ENCODE results near the gene CCDC83.
"Not testable (repeated sequence)": the region's sequence is repeated elsewhere in the genome, so short reads cannot be mapped to it uniquely, and the experiment has no call there.

The CCDC83 gene

DNA sequence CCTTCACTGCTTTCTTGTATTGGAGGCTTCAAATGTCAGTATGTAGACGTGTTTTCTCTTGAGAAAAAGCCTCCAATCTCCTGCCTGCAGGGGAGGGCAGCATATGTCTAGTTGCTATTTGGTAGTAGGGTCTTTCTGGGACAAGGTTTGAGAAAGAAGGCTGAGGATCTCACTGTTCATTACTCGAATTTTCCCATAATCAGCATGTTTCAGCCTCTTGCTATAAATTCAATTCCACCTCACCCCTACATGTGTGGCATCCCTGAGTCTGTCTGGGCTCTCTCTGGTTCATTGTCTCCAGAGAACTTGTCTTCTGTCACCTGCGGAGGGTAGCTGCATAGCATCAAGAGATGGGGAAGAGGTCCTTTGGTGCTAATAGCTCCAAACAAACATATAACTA, 19.5 kb upstream of the CCDC83 start:
- DNase-seq (ENCODE audit: low spot score), result no peak

DNA sequence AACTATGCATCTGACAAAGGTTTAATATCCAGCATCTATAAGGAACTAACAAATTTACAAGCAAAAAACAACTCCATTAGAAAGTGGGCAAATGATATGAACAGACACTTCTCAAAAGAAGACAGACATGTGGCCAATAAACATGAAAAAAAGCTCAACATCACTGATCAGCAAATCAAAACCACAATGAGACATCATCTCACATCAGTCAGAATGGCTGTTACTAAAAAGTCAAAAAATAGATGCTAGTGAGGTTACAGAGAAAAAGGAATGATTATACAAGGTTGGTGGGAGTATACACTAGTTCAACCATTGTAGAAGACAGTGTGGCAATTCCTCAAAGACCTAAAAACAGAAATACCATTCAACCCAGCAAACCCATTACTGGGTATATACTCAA, 14.3 kb upstream of the CCDC83 start:
- not testable (repeated sequence) for DNase-seq (ENCODE audit: low spot score)

DNA sequence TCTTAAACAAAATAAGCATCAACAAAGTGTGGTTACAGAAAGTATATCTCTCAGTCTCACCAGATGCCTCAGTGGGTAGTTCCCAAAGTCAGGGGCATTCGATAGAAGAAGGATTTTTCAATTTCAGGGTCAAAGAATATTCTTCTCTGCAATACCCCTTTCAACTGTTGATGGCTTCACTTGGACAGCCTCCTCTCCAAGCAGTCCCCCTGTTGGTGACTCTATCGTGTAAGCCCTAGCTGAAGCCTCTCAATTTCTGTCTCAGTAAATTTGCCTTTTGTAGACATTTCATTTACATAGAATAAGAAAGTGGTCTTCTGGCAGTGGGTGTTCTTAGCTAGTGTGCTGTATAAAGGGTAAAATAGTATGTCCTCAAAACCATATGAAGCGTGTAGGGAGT, 11.3 kb upstream of the CCDC83 start:
- no peak for DNase-seq (ENCODE audit: low spot score)

DNA sequence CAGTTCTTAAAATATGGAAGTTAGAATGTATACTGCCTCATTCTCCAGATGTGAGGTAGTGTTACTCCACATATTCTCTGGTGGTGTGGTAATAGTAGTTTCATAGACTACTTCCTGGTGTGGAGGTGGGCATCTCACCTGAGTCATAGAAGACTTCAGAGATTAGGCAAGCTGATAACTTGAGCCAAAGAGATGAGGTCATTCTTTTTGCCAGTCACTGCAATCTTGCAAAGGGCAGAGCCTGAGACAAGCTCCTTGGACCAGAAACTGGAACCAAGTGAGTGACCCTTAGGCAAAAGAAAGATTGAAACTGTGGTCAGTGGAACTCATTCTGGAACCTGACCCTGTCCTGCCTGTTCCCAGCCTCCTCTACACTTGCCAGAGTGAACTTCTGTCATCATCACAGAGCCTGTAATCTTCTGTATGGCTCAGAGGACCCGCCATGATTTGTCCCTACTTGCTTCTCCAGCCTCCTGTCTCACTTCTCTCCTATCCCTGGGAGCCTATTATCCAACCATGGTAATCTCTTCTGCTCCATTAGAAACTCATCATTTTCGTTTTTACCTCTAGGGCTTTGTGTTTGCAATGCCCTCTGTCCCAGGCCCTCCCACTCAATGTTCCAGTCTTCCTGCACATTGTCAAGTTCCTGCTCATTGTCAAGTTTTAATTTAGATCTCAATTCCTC, 10.6 kb upstream of the CCDC83 start:
- no peak for DNase-seq (ENCODE audit: low spot score)

DNA sequence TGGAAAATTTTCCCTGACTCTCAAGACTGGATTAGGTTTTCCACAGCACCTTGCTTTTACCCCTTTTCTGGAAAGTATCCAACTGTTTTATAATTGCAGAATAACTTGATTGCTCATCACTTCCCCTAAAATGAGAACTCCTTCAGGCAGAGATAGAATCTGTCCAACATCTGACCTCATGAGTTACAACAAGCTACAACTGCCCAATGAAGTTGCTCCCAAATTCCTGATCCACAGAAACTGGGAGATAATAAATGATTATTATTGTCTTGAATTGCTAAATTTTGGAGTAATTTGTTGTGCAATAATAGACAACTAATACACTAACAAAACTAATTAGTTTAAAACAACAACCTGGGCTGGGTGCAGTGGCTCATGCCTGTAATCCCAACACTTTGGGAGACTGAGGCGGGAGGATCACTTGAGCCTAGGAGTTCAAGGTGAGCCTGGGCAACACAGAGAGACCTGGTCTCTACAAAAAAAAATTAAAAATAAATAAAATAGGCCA, 10.0 kb upstream of the CCDC83 start:
- no peak for DNase-seq (ENCODE audit: low spot score)

DNA sequence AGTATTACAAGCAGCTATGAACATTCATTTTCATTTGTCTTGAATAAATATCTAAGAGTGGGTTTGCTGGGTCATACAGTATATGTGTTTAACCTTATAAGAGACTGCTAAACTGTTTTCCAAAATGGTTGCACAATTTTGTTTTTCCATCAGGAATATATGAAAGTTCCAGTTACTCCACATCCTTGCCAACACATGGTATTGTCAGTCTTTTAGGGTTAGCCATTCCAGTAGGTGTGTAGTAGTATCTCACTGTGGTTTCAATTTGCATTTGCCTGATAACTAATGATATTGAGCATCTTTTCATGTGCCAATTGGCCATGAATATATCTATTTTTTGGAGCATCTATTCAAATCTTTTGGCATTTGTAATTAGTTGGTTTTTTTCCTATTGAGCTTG, 7.7 kb upstream of the CCDC83 start:
- no peak for DNase-seq (ENCODE audit: low spot score)

DNA sequence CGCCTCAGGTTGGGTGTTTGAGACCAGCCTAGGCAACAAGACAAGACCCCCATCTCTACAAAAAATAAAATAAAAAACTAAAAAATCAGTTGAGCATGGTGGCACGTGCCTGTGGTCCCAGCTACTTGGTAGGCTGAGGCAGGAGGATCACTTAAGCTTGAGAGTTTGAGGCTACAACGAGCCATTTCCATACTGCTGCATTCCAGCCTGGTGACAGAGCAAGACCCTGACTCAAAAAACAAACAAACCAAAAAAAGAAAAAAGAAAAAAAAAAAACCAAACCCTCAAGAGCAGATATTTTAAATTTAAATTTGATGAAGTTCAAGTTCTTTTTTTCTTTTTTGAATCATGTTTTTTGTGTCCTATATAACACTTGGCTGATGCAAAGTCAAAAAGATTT, 7.2 kb upstream of the CCDC83 start:
- no peak for DNase-seq (ENCODE audit: low spot score)

DNA sequence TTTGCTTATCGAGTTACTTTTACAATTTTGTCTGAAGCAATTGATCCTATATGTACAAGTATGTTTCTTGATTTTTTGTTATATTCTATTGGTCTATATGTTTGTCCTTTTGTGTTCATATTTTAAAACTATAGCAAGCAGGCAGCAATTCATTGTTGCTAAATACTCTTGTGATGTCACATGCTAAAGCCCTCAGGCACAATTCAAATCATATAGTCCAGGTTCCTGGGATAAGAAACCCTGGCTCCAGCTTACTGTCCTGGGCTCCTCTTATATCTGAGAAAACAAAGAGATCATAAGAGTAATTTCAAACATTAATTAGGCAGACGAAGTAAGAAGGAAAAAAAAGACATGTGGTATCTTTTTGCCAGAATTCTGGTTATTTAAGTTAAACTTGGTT, 6.6 kb upstream of the CCDC83 start:
- no peak for DNase-seq (ENCODE audit: low spot score)

DNA sequence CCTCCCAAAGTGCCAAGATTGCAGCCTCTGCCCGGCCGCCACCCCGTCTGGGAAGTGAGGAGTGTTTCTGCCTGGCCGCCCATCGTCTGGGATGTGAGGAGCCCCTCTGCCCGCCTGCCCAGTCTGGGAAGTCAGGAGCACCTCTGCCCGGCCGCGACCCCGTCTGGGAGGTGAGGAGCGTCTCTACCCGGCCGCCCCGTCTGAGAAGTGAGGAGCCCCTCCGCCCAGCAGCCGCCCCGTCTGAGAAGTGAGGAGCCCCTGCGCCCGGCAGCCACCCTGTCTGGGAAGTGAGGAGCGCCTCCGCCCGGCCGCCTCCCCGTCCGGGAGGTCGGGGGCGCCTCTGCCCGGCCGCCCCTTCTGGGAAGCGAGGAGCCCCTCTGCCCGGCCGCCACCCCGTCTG, 2.4 kb upstream of the CCDC83 start:
- DNase-seq (ENCODE audit: low spot score), result not testable (repeated sequence)

DNA sequence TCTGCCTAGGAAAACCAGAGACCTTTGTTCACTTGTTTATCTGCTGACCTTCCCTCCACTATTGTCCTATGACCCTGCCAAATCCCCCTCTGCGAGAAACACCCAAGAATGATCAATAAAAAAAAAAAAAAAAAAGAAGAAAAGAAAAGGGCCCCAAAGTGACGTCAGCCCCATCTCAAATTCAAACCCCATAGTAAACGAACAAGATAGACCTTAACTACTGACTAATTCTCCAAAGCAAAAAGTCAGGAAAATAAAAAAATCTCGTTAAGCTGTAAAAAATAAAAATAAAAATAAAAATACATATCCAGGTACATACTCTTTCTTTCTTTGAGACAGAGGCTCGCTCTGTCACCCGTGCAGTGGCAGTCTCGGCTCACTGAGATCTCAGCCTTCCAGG, 1.6 kb upstream of the CCDC83 start:
- DNase-seq (ENCODE audit: low spot score), result not testable (repeated sequence)

DNA sequence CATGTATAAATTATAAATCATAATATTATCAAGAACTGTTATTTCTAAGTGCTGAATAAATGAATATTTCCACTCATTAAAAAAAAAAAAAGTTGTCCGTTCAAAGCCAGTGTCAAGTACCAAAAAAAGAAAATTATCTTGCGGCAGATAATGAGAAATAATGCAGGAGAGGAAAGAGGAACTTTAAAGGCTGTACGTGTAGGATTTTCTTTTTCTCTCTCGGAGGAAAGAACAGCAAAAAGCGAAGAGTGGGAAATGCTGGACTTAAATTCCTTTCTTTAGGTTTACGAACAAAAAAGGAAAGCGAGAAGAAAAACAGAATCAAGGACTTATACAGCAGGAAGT, 999 bp upstream of the CCDC83 start:
- DNase-seq (ENCODE audit: low spot score), result no peak

DNA sequence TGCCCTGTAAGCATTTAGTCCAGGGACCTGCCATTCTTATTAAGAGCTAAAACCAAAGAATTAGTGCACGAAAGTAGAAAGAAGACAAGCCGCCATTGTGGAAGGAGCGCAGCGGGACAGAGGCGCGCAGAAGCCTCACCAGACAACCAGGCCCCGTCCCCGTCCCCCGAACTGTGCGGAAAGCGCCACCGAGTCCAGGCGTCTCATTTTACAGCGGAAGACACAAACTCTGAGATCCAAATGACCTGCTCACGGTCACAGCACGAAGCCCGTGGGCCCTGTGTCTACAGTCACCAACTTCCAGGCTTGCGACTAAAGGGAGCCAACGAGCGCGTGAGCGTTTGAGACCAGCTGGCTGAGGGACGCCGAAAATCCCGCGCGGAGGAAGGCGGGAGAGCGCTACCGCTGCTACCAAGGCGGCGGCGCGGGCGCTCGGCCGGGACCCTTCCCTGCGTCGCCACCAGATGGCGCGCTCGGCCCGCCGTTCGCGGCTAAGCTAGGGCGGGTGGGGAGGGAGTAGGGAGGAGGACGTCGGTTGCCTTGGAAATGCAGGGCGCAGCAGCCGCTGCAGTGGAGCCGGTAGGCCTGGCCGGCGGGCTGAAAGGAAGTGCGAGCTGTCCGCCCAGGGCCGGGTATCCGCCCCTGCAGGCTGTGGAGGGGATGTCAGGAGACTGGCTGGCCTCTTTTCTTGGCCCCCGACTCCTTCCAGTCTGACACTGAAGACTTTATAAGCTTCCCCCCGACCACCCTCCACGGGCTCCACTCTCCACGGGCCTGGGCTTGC, 434 bp upstream of the CCDC83 start:
- peak; percentile 83 for DNase-seq (ENCODE audit: low spot score)

DNA sequence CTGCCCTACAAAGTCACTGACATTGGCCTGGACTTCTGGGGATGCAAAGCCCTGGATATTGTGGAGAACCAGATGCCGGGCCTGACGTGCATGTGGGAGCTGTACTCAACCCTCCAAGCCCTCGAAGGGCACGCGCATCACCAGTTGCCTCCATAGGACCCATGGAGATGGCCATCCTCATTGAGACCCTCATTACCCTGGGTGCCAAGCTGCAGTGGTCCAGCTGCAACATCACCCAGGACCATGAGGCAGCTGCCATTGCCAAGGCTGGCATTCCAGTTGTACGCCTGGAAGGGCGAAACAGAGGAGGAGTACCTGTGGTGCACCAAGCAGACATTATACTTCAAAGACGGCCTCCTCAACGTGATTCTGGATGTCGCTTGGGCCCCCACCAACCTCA, 1.9 kb downstream of the CCDC83 start:
- no peak for DNase-seq (ENCODE audit: low spot score)

DNA sequence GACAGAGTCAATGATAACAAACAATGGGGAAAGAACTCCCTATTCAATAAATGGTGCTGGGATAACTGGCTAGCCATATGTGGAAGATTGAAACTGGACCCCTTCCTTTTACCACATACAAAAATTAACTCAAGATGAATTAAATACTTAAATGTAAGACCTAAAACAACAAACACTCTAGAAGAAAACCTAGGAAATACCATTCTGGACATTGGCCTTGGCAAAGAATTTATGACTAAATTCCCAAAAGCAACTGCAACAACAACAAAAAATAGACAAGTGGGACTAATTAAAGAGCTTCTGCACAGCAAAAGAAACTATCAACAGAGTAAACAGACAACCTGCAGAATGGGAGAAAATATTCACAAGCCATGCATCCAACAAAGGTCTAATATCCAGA, 4.4 kb downstream of the CCDC83 start:
- not testable (repeated sequence) for DNase-seq (ENCODE audit: low spot score)

DNA sequence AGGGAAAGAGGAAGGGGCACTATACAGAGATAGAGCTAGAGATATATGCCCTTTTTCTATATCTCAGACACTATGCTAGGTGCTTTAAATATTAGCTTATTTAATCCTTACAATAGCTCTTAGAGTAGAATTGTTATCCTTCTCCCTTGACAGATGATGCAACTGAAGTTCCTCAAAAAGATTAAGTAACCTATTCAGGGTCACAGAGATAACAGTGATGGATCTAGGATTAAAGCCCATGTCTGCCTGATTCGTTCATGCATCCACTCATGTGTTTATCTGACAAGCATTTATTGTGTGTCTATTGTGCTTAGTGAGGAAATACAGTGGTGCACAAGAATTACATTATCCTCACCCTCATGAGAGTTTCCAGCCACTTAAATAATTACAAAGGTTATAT, 8.7 kb downstream of the CCDC83 start:
- no peak for DNase-seq (ENCODE audit: low spot score)

DNA sequence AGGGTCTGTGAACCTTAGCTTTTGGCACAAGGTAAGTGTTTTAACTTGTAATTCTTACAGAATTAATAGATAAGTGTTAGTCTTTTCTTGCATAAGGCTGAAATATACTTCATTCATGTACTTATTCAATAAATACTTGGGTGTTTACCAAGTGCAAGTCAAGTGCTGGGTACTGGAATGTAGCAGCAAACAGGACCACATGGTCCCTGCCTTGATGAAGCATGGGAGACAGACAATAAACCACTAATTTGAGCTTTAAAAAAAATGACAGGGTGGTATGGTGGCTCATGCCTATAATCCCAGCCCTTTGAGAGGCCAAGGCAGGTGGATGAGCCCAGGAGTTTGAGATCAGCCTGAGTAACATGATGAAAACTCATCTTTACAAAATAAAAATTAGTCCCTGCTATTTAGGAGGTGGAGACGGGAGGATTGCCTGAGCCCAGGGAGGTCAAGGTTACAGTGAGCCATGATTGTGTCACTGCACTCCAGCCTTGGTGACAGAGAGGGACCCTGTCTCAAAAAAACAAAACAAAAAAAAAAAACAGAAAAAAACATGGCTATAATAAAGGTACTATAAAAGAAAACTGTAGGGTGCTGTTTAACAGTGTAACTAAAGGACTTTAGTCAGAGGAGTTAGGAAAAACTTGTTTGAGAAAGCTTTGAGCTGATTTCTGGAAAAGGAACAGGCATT, 11.1 kb downstream of the CCDC83 start:
- DNase-seq (ENCODE audit: low spot score), result no peak

DNA sequence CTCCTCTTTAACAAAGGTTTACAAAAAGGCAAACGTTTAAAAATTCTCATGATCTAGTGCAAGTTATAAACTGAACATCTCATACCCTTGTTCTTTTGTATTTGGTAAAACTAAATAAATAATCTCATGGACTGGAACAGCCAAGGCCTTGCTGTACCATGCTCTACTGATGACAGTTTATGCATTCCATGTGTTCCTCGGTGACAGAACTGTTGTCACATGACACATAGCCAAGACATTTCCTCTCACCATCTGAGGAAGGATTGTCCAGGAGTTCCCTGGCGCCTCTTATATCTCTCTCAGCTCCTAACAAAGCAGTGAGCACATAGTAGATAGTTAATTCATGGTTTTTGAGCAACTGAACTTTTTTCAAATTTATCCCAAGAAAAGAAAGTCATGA, 12.6 kb downstream of the CCDC83 start:
- DNase-seq (ENCODE audit: low spot score), result no peak

DNA sequence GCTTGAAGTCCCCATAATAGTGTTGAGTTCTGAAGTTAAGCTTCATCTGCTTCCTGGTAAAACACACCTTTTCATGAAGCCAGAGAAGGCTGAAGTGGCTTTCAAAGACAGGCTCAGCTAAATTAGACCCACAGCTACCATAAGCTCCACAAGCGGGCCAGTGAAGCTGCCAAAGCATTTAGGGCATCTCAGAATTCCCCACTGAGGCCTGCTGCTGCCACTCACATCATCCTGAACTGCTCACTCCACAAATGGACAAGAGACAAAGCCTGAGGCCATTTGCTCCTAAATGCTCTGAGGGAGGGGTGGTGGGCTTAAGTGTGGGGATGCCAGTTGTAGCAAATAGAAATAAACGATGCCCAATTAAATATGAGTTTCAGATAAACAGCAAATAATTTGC, 14.6 kb downstream of the CCDC83 start:
- no peak for DNase-seq (ENCODE audit: low spot score)

DNA sequence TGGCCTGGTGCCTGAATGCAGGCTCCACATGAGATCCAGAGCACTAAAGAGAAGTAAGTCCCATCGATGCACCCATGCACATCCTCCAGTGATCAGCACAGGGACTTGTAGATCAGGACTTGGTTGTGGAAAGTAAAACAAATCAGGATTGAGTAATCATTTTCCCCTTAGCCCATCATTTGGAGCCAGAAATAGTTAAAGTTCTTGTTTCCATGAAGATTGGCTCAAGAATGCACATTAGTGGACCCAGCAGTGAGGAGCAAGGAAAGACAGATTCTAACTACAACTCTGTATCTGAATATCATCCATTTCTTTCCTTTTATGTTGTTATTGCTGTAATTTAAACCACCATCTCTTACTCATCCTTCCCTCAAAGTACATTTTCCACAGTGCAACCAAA, 19.1 kb downstream of the CCDC83 start:
- DNase-seq (ENCODE audit: low spot score), result no peak

DNA sequence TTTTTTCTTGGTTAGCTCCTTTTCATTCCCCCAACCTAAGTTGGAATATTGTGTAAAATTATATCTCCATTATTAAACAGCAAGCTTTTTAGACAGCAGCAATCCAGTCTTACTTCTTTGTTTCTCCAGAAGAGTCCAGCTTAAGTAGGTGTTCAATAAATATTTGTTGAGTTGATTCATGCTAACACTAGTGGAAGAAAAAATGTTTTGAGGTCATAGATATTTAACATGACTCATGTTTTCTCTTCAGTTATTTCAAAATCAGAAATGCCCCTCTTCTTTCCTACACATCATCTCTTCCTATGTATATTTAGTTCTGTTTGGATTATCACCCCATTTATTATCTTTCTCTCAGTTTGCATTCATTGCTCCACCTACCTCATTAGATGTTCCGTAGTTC, 20.3 kb downstream of the CCDC83 start:
- no peak for DNase-seq (ENCODE audit: low spot score)

DNA sequence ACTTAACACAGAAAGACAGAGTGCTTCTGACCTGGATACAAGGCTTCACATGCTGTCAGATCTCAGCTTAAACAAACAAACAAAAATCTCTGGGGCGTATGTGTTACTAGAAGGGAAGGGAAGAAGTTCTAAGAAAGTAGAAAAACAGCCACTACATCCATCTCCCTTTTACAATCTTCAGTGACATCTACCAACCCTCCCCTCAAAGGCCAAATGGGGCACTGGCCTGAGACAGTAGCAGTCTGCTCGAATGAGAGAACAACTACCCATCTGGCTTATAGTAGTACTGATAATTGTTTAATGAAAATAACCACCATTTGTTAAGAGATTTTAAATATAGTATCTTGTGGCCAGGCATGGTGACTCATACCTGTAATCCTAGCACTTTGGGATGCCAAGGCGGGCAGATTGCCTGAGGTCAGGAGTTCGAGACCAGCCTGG, 29.4 kb downstream of the CCDC83 start:
- DNase-seq (ENCODE audit: low spot score), result no peak

DNA sequence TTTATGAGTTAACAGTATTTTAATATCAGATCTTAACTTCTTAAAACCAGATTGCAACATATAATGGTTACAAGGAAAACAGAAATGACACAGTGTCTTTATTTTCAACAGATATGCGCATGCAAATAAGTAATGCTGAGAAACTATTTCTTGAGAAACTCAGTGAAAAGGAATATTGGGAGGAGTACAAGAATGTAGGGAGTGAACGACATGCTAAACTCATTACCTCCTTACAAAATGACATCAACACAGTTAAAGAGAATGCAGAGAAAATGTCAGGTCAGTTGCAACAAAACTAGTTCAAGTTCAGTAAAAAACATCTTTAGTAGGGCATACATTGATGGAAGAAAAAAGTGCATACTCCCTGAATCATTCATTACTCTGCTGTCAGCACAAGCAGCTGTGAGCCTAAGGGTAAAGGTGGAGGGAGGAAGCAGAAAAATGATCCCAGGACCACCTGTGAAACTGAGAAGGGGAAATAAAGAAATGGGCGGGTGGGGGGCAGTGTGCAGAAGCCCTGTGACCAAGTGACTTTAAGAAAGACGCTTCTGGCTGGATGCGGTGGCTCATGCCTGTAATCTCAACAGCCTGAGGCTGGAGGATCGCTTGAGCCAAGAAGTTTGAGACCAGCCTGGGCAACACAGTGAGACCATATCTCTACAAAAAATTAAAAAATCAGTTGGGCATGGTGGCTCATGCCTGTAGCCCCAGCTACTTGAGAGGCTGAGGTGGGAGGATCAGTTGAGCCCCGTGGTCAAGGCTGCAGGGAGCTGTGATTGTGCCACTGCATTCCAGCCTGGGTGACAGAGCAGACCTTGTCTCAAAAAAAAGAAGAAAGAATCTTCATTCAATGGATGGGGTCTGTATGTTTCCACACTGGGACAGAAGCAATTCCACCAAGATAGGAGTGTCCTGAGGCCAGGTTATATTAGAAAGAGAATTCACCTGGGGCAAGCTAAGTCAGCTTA, 31.2 kb downstream of the CCDC83 start:
- DNase-seq (ENCODE audit: low spot score), result no peak
